WTC11 (cell line): ENCODE data around the gene RRAS.

ENCODE experiments used
- MAX ChIP-seq: sonication (generic); formaldehyde crosslinking; IDR thresholded peaks from 2 replicates; pipeline ENCODE4 v1.8.0; 2022; ENCODE audit warnings: mild to moderate bottlenecking, missing genetic modification reagents
- SP1 ChIP-seq: sonication (generic); formaldehyde crosslinking; conservative IDR thresholded peaks from 2 replicates; pipeline ENCODE4 v1.8.1; 2022; ENCODE audit warnings: missing genetic modification reagents
- TCF7 ChIP-seq: sonication (generic); formaldehyde crosslinking; IDR thresholded peaks from 2 replicates; pipeline ENCODE4 v1.8.0; 2022; ENCODE audit warnings: mild to moderate bottlenecking, low read depth, missing genetic modification reagents, moderate library complexity

DNA sequence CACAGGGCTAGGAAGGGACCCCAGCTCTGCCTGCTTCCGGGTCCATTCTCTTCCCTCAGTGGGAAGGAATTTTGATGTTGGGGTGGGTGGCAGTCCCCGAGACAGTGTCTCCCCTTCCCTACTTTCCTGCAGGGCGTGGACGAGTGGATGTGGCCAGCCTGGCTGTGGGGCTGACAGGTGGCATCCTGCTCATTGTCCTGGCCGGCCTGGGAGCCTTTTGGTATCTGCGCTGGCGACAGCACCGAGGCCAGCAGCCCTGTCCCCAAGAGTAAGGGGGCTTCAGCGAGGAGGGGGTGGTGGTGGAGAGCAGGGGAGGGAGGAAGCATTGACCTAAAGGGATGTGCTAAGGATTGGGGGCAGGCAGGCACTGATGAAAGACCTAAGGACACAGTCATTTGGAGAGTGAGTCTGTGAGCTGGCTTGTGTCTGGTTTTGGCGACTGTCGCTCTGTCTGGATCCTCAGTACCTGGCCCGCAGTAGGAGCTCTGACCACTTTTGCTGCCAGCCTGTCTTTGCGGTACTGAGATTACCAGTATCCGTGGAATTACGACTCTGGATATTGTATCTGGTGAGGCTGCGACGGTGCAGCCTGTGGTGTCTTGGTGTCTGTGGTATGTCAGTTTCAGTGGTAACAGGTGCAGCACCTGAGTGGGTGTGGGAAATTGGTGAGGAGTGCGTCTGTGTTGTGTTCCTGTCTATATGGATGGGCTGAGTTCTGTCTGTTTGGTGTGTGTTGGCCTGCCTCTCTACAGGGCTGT is 51.4 kb downstream of the RRAS start:
- no peak for TF ChIP-seq TCF7 (CRISPR knock-in tag)
- no peak for TF ChIP-seq MAX (CRISPR knock-in tag)
- no peak for TF ChIP-seq SP1 (CRISPR knock-in tag)
